ENCODE measurements around the gene MTPN.

Gene MTPN

DNA sequence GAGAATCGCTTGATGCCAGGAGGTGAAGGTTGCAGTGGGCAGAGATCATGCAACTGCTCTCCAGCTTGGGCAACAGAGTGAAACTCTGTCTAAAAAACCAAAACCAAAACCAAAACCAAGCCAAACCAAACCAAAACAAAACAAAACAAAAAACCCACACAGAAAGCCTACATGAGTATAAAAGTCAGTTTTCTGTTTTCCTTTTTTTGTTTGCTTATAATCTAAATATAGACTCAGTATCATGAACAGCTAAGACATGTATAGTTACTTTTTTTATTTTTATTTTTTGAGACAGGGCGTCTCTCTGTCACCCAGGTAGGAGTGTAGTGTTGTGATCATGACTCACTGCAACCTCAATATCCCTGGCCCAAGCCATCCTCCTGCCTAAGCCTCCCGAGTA lies 16.8 kb upstream of the MTPN start:
- no peaks in the 10 kb centered on the region for H3K36me3 ChIP-seq
- H3K9me3 ChIP-seq = no peaks in the 10 kb centered on the region
- H3K4me1 ChIP-seq = no peaks in the 10 kb centered on the region
- TF ChIP-seq, protein P1, sequence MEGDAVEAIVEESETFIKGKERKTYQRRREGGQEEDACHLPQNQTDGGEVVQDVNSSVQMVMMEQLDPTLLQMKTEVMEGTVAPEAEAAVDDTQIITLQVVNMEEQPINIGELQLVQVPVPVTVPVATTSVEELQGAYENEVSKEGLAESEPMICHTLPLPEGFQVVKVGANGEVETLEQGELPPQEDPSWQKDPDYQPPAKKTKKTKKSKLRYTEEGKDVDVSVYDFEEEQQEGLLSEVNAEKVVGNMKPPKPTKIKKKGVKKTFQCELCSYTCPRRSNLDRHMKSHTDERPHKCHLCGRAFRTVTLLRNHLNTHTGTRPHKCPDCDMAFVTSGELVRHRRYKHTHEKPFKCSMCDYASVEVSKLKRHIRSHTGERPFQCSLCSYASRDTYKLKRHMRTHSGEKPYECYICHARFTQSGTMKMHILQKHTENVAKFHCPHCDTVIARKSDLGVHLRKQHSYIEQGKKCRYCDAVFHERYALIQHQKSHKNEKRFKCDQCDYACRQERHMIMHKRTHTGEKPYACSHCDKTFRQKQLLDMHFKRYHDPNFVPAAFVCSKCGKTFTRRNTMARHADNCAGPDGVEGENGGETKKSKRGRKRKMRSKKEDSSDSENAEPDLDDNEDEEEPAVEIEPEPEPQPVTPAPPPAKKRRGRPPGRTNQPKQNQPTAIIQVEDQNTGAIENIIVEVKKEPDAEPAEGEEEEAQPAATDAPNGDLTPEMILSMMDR (IDR thresholded peaks at IDR 0.05; ENCODE audit: low read depth, low read length) = no peak
- no peaks in the 10 kb centered on the region for H3K27me3 ChIP-seq
- DNase-seq = no peak
- H3K4me3 ChIP-seq (ENCODE audit: low read depth, low read length) = no peak overlapping the region

DNA sequence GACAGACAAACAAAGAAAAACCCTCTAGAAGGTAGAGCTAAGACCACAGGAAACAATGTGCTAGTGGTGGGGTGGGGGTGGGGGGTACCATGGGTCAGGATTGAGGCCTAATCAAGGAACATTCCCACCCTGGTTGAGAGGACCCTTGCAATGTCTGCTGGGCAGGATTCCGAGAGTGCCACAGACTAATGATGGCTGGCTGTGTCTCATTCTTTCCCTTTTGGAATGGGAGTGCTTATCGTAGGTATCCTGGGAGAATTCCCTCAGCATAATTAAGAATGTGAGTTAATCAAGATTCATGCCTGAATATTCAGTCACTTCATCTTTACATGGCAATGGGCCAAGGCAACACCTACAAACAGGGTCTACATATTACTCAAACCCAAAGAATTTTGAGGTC lies 14.7 kb upstream of the MTPN start:
- Histone ChIP-seq H3K9me3 (no peaks in the 10 kb centered on the region), H3K36me3 (no peaks in the 10 kb centered on the region), H3K4me3 (ENCODE audit: low read depth, low read length) (no peak overlapping the region), H3K27me3 (no peaks in the 10 kb centered on the region), H3K4me1 (no peaks in the 10 kb centered on the region)
- DNase-seq = no peak
- TF ChIP-seq, protein P1 (IDR thresholded peaks at IDR 0.05; ENCODE audit: low read depth, low read length) = no peak

DNA sequence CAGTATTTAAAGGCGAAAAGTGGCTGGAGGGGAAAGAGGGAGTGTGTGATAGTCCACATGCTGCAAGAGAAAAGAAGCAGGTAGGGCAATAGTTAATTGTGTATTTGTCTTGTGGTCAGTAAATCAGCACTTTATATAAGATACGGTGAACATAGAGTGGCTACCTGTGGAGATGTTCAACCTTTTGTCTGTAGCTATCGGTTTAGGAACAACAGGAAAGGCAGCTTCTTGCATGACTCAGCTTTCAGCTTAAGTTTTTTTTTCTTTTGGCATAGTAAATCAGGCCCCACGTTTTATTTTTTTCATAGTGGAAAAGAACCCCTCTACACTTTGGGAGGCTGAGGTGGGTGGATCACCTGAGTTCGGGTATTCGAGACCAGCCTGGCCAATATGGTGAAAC lies 14.2 kb upstream of the MTPN start:
- TF ChIP-seq, protein P1 (IDR thresholded peaks at IDR 0.05; ENCODE audit: low read depth, low read length) = no peak
- Histone ChIP-seq H3K4me3 (ENCODE audit: low read depth, low read length) (no peak overlapping the region), H3K36me3 (no peaks in the 10 kb centered on the region), H3K9me3 (no peaks in the 10 kb centered on the region), H3K4me1 (no peaks in the 10 kb centered on the region), H3K27me3 (no peaks in the 10 kb centered on the region)
- no peak for DNase-seq

DNA sequence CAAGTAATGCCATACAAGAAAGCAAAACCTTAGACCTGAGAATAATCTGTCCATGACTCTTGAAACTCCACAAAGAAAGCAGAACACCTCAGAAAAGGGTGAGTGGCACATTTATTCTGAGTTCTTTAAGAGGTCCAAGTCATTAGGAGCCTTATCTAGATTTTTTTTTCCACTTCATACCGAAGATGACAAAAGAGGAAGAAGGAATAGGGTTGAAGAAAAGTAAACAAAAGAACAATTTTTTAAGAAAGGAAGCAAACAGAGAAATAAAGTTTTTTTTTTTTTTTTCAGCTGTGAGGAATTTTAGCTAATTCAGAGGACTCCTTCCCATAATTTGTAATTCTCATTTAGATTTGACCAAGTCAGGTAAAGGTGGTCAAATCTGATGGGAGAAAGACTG lies 13.1 kb upstream of the MTPN start:
- no peaks in the 10 kb centered on the region for H3K9me3 ChIP-seq
- no peaks in the 10 kb centered on the region for H3K27me3 ChIP-seq
- DNase-seq = no peak
- H3K4me1 ChIP-seq = no peaks in the 10 kb centered on the region
- H3K36me3 ChIP-seq = no peaks in the 10 kb centered on the region
- H3K4me3 ChIP-seq (ENCODE audit: low read depth, low read length) = no peak overlapping the region
- TF ChIP-seq, protein P1 (IDR thresholded peaks at IDR 0.05; ENCODE audit: low read depth, low read length) = no peak

DNA sequence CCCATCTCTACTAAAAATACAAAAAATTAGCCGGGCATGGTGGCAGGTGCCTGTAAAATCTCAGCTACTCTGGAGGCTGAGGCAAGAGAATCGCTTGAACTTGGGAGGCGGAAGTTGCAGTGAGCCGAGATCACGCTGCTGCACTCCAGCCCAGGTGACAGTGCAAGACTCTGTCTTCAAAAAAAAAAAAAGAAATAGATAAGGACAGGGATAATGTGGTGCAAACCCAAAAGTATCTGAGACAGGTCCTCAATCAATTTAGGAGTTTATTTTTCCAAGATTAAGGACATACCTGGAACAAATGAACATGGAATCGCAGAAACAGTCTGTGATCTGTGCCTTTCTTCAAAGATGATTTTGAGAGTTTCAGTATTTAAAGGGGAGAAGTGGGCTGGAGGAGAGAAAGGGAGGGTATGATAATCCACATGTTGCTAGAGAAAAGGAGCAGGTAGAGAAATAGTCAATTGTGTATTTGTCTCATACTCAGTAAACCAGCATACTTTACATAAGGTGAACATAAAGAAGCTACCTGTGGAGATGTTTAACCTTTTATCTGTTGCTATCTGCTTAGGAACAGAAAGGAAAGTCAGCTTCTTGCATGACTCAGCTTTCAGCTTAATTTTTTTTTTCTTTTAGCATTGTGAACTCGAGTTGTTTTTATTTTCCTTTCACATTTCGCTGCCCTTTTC lies 4.9 kb upstream of the MTPN start:
- H3K9me3 ChIP-seq = no peaks in the 10 kb centered on the region
- no peak overlapping the region for H3K4me3 ChIP-seq (ENCODE audit: low read depth, low read length)
- no peaks in the 10 kb centered on the region for H3K36me3 ChIP-seq
- no peaks in the 10 kb centered on the region for H3K27me3 ChIP-seq
- TF ChIP-seq, protein P1 (IDR thresholded peaks at IDR 0.05; ENCODE audit: low read depth, low read length) = no peak
- H3K4me1 ChIP-seq = no peaks in the 10 kb centered on the region
- DNase-seq = no peak

DNA sequence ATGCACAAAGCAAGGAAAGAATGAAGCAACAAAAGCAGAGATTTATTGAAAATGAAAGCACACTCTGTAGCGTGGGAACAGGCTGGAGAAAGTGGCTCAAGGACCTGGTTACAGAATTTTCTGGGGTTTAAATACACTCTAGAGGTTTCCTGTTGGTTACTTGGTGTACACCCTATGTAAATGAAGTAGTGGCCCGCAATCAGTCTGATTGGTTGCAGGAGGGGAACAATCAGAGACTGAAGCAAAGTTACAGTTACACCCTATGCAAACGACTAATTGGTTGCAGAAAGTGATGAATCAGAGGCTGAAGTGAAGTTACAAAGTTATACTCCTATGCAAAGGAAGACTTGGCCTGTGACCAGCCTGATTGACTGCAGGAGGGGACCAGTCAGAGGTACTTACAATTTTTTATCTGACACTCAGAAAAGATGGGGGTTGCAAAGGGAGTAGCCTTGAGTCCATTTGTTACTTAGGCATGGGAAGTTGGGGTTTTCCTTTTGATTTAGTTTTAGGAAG lies 3.6 kb upstream of the MTPN start:
- TF ChIP-seq, protein P1 (IDR thresholded peaks at IDR 0.05; ENCODE audit: low read depth, low read length) = no peak
- Histone ChIP-seq H3K36me3 (no peaks in the 10 kb centered on the region), H3K9me3 (no peaks in the 10 kb centered on the region), H3K4me1 (no peaks in the 10 kb centered on the region), H3K27me3 (no peaks in the 10 kb centered on the region), H3K4me3 (ENCODE audit: low read depth, low read length) (no peak overlapping the region)
- DNase-seq = no peak

All from BE2C (cell line).